ENCODE results near the gene RPN1.
"Not testable (repeated sequence)": the region's sequence is repeated elsewhere in the genome, so short reads cannot be mapped to it uniquely, and the experiment has no call there.

RPN1 gene

GRCh38 chr3:128592864-128593263 lies 57.8 kb downstream of the RPN1 start:
- no peaks in the 10 kb centered on the region for H3K9me3 ChIP-seq (ENCODE audit: control insufficient read depth, insufficient read depth, low read length)
- H3K36me3 ChIP-seq (ENCODE audit: control insufficient read depth, insufficient read depth, low read length), result no peaks in the 10 kb centered on the region
- H3K27me3 ChIP-seq (ENCODE audit: control insufficient read depth, insufficient read depth, low read length), result no peaks in the 10 kb centered on the region
- no peaks in the 10 kb centered on the region for H3K4me1 ChIP-seq (ENCODE audit: control insufficient read depth, insufficient read depth, low read length)
- no peak overlapping the region for H3K4me3 ChIP-seq (ENCODE audit: low read length)
- no peak overlapping the region for H3K27ac ChIP-seq (ENCODE audit: low read length)
- no peak for DNase-seq (ENCODE audit: low read depth, low spot score)
- 100% methylated on average over 1 of the region's 4 CpGs for WGBS (ENCODE audit: insufficient coverage, insufficient read length)

DNA sequence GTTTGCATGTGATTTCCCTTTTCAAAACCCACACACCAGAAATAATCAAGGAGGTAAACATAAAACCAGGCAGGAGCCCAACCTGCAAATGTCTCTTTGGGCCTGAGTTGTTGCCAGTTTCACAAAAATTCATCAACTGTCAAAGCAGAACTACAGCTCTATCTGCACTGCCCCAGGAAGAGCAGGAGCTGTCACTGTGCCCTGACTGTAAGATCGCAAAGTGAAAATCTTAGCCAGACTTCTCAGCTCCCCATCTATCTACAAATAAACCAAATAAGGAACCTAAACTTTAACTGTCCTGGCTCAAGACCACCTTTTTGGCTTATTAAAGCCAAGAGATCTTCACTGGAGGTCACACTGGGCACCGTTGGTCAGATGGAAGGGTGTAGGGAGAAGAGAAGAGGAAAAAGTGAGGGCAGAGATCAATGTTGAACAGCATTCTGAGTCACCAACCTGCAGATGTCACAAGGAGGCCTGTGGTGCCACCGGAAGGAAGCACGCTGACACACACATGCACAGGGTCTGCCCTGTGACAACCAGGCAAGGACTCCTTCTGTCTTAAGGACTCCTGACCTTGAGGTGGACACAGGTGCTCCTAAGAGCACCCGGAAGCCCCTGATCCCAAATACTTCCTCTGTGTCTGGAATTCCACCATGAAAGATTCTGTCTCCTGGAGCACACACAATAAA lies 58.7 kb downstream of the RPN1 start:
- no peak for DNase-seq (ENCODE audit: low read depth, low spot score)
- H3K36me3 ChIP-seq (ENCODE audit: control insufficient read depth, insufficient read depth, low read length), result no peaks in the 10 kb centered on the region
- H3K9me3 ChIP-seq (ENCODE audit: control insufficient read depth, insufficient read depth, low read length), result no peaks in the 10 kb centered on the region
- H3K27me3 ChIP-seq (ENCODE audit: control insufficient read depth, insufficient read depth, low read length), result no peaks in the 10 kb centered on the region
- no peaks in the 10 kb centered on the region for H3K4me1 ChIP-seq (ENCODE audit: control insufficient read depth, insufficient read depth, low read length)
- H3K27ac ChIP-seq (ENCODE audit: low read length), result no peak overlapping the region
- WGBS (ENCODE audit: insufficient coverage, insufficient read length), result no CpG with 5 or more reads among the region's 5 CpGs
- no peak overlapping the region for H3K4me3 ChIP-seq (ENCODE audit: low read length)

- DNase-seq (ENCODE audit: low read depth, low spot score), result no peak
- Histone ChIP-seq H3K27ac (ENCODE audit: low read length) (no peak overlapping the region), H3K27me3 (ENCODE audit: control insufficient read depth, insufficient read depth, low read length) (no peaks in the 10 kb centered on the region), H3K36me3 (ENCODE audit: control insufficient read depth, insufficient read depth, low read length) (no peaks in the 10 kb centered on the region), H3K4me1 (ENCODE audit: control insufficient read depth, insufficient read depth, low read length) (no peaks in the 10 kb centered on the region), H3K4me3 (ENCODE audit: low read length) (no peak overlapping the region), H3K9me3 (ENCODE audit: control insufficient read depth, insufficient read depth, low read length) (no peaks in the 10 kb centered on the region)
- no CpG with 5 or more reads among the region's 8 CpGs for WGBS (ENCODE audit: insufficient coverage, insufficient read length)
These were observed 59.7 kb downstream of the RPN1 start for GRCh38 chr3:128590948-128591347.

GRCh38 chr3:128589985-128590384 lies 60.6 kb downstream of the RPN1 start:
- DNase-seq (ENCODE audit: low read depth, low spot score); H3K27me3 ChIP-seq (ENCODE audit: control insufficient read depth, insufficient read depth, low read length); H3K9me3 ChIP-seq (ENCODE audit: control insufficient read depth, insufficient read depth, low read length); H3K4me3 ChIP-seq (ENCODE audit: low read length); H3K4me1 ChIP-seq (ENCODE audit: control insufficient read depth, insufficient read depth, low read length); H3K36me3 ChIP-seq (ENCODE audit: control insufficient read depth, insufficient read depth, low read length); H3K27ac ChIP-seq (ENCODE audit: low read length): not testable (repeated sequence)
- no CpG with 5 or more reads among the region's 1 CpG for WGBS (ENCODE audit: insufficient coverage, insufficient read length)

- Histone ChIP-seq H3K36me3 (ENCODE audit: control insufficient read depth, insufficient read depth, low read length) (no peaks in the 10 kb centered on the region), H3K4me3 (ENCODE audit: low read length) (no peak overlapping the region), H3K27ac (ENCODE audit: low read length) (no peak overlapping the region), H3K9me3 (ENCODE audit: control insufficient read depth, insufficient read depth, low read length) (no peaks in the 10 kb centered on the region), H3K27me3 (ENCODE audit: control insufficient read depth, insufficient read depth, low read length) (no peaks in the 10 kb centered on the region), H3K4me1 (ENCODE audit: control insufficient read depth, insufficient read depth, low read length) (no peaks in the 10 kb centered on the region)
- no CpG with 5 or more reads among the region's 10 CpGs for WGBS (ENCODE audit: insufficient coverage, insufficient read length)
- no peak for DNase-seq (ENCODE audit: low read depth, low spot score)
These were observed 62.5 kb downstream of the RPN1 start for GRCh38 chr3:128588147-128588546.

- Histone ChIP-seq H3K27ac (ENCODE audit: low read length) (no peak overlapping the region), H3K4me3 (ENCODE audit: low read length) (no peak overlapping the region), H3K36me3 (ENCODE audit: control insufficient read depth, insufficient read depth, low read length) (no peaks in the 10 kb centered on the region), H3K4me1 (ENCODE audit: control insufficient read depth, insufficient read depth, low read length) (no peaks in the 10 kb centered on the region), H3K27me3 (ENCODE audit: control insufficient read depth, insufficient read depth, low read length) (no peaks in the 10 kb centered on the region), H3K9me3 (ENCODE audit: control insufficient read depth, insufficient read depth, low read length) (no peaks in the 10 kb centered on the region)
- DNase-seq (ENCODE audit: low read depth, low spot score), result no peak
- no CpG with 5 or more reads among the region's 3 CpGs for WGBS (ENCODE audit: insufficient coverage, insufficient read length)
These were observed 63.2 kb downstream of the RPN1 start for GRCh38 chr3:128587391-128587790.

- H3K4me1 ChIP-seq (ENCODE audit: control insufficient read depth, insufficient read depth, low read length); H3K4me3 ChIP-seq (ENCODE audit: low read length); H3K27me3 ChIP-seq (ENCODE audit: control insufficient read depth, insufficient read depth, low read length); DNase-seq (ENCODE audit: low read depth, low spot score); H3K27ac ChIP-seq (ENCODE audit: low read length); H3K9me3 ChIP-seq (ENCODE audit: control insufficient read depth, insufficient read depth, low read length); H3K36me3 ChIP-seq (ENCODE audit: control insufficient read depth, insufficient read depth, low read length): not testable (repeated sequence)
- no CpG with 5 or more reads among the region's 8 CpGs for WGBS (ENCODE audit: insufficient coverage, insufficient read length)
These were observed 63.7 kb downstream of the RPN1 start for GRCh38 chr3:128586932-128587331.

- not testable (repeated sequence) for H3K27me3 ChIP-seq (ENCODE audit: control insufficient read depth, insufficient read depth, low read length); H3K9me3 ChIP-seq (ENCODE audit: control insufficient read depth, insufficient read depth, low read length); H3K27ac ChIP-seq (ENCODE audit: low read length); H3K4me1 ChIP-seq (ENCODE audit: control insufficient read depth, insufficient read depth, low read length); H3K36me3 ChIP-seq (ENCODE audit: control insufficient read depth, insufficient read depth, low read length); H3K4me3 ChIP-seq (ENCODE audit: low read length); DNase-seq (ENCODE audit: low read depth, low spot score)
- WGBS (ENCODE audit: insufficient coverage, insufficient read length), result no CpG with 5 or more reads among the region's 9 CpGs
These were observed 64.2 kb downstream of the RPN1 start for GRCh38 chr3:128586391-128586790.

DNA sequence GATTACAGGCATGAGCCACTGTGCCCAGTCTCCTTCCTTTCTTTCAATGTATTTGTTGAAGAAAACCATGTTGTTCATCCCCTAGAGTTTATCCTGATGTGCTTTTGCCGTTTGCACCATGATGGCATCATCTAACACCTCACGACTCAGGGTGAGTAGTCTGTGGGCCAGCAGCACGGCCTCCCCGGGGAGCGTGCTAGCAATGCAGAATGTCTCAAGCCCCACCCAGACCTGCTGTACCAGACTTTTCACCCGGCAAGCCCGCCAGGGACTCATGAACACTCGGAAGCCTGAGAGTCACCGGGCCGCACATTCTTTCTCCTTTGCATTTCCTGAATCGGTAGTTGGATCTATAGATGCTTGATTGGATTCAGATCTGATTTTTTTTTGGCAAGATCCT lies 64.6 kb downstream of the RPN1 start:
- DNase-seq (ENCODE audit: low read depth, low spot score), result no peak
- Histone ChIP-seq H3K4me3 (ENCODE audit: low read length) (no peak overlapping the region), H3K36me3 (ENCODE audit: control insufficient read depth, insufficient read depth, low read length) (no peaks in the 10 kb centered on the region), H3K9me3 (ENCODE audit: control insufficient read depth, insufficient read depth, low read length) (no peaks in the 10 kb centered on the region), H3K27ac (ENCODE audit: low read length) (no peak overlapping the region), H3K4me1 (ENCODE audit: control insufficient read depth, insufficient read depth, low read length) (no peaks in the 10 kb centered on the region), H3K27me3 (ENCODE audit: control insufficient read depth, insufficient read depth, low read length) (no peaks in the 10 kb centered on the region)
- WGBS (ENCODE audit: insufficient coverage, insufficient read length), result no CpG with 5 or more reads among the region's 11 CpGs

GRCh38 chr3:128585189-128585588 lies 65.4 kb downstream of the RPN1 start:
- no peak overlapping the region for H3K4me3 ChIP-seq (ENCODE audit: low read length)
- no peak for DNase-seq (ENCODE audit: low read depth, low spot score)

DNA sequence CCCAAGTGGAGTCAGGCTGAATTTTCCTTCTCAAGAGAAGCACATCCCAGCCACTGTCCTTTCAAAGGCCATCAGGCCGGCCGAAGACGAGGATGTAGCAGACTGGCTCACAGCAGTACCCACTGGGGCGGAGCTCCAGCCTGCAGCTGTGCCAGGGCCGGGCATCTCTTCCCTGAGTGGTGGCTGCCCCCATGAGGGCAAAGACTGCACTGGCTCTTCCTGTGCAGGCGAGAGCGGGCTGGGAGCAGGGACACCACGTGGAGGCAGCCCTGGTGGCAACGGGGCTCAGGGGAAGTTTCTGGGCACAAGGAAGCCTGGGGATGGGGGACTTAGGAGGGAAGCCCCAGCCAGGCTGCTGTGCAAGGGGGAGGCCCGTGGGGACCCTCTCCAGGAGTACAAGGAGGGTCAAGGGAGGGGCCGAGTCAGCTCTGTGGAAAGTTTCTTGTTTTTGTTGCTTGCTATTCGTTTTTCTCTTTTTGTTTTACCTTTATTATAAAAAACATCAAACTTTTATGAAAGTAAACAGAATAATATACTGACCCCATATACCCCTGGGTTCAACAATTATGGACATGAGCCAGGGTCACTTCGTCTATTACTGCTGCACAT lies 66.1 kb downstream of the RPN1 start:
- H3K36me3 ChIP-seq (ENCODE audit: control insufficient read depth, insufficient read depth, low read length), result no peaks in the 10 kb centered on the region
- H3K4me1 ChIP-seq (ENCODE audit: control insufficient read depth, insufficient read depth, low read length), result no peaks in the 10 kb centered on the region
- no CpG with 5 or more reads among the region's 13 CpGs for WGBS (ENCODE audit: insufficient coverage, insufficient read length)
- H3K9me3 ChIP-seq (ENCODE audit: control insufficient read depth, insufficient read depth, low read length), result no peaks in the 10 kb centered on the region
- no peak for DNase-seq (ENCODE audit: low read depth, low spot score)
- no peak overlapping the region for H3K4me3 ChIP-seq (ENCODE audit: low read length)
- no peaks in the 10 kb centered on the region for H3K27me3 ChIP-seq (ENCODE audit: control insufficient read depth, insufficient read depth, low read length)
- no peak overlapping the region for H3K27ac ChIP-seq (ENCODE audit: low read length)

More at GRCh38 chr3:128585189-128585588, 65.4 kb downstream of the RPN1 start:
- H3K27me3 ChIP-seq (ENCODE audit: control insufficient read depth, insufficient read depth, low read length), result no peaks in the 10 kb centered on the region
- WGBS (ENCODE audit: insufficient coverage, insufficient read length), result no CpG with 5 or more reads among the region's 7 CpGs
- H3K4me1 ChIP-seq (ENCODE audit: control insufficient read depth, insufficient read depth, low read length), result no peaks in the 10 kb centered on the region
- no peak overlapping the region for H3K27ac ChIP-seq (ENCODE audit: low read length)
- H3K36me3 ChIP-seq (ENCODE audit: control insufficient read depth, insufficient read depth, low read length), result no peaks in the 10 kb centered on the region
- no peaks in the 10 kb centered on the region for H3K9me3 ChIP-seq (ENCODE audit: control insufficient read depth, insufficient read depth, low read length)

All from iPS DF 6.9 (cell line).